ENCODE measurements around the gene SFTA2. TPM values are rescaled to one million over a fixed set of nuclear protein-coding genes. Genes with fewer than 3 reads are reported as not detected.

The SFTA2 gene
- total and polyA plus RNA-seq, 2 donors (not counting 1 experiment from before 2014, with no cell fraction given) = not detected

GRCh38 chr6:30962716-30963115 lies 30.7 kb upstream of the SFTA2 start:
- ChIA-PET CTCF (no interaction called here), POLR2A (no interaction called here)
- intact Hi-C loops (cut with micrococcal nuclease) = no loop called here
- Histone ChIP-seq H3K36me3 (replicated peaks in 1 of 2; ENCODE audit: control extremely low read depth in 1 of 2, control insufficient read depth in 1 of 2, extremely low read depth in 1 of 2, insufficient read depth in 2 of 2, low read length in 1 of 2) (no peaks in the 10 kb centered on the region), H3K4me1 (ENCODE audit: control insufficient read depth in 2 of 2, insufficient read depth in 2 of 2, low read length in 2 of 2) (no peaks in the 10 kb centered on the region), H3K9ac (ENCODE audit: low read length) (no peak overlapping the region), H3K4me3 (ENCODE audit: control extremely low read depth in 1 of 5, extremely low read depth in 1 of 5, insufficient read depth in 1 of 5, low read depth in 2 of 5, low read length in 4 of 5) (no peak overlapping the region), H3K27me3 (replicated peaks in 1 of 4; ENCODE audit: control extremely low read depth in 1 of 4, control insufficient read depth in 3 of 4, insufficient read depth in 4 of 4, low read length in 3 of 4) (peaks cover 0 to 25% (median 0%) of the 10 kb centered on the region in 4 experiments), H3K4me2 (replicated peaks; ENCODE audit: low read depth, low read length, poor library complexity, severe bottlenecking) (no peak overlapping the region), H2AFZ (ENCODE audit: insufficient read depth, low read depth, low read length, poor library complexity, severe bottlenecking) (no peak overlapping the region), H4K20me1 (ENCODE audit: control insufficient read depth, insufficient read depth, low read length, poor library complexity, severe bottlenecking) (no peaks in the 10 kb centered on the region), H3K79me2 (ENCODE audit: control insufficient read depth, insufficient read depth, low read length) (no peaks in the 10 kb centered on the region), H3K27ac (ENCODE audit: low read length in 2 of 2) (no peak overlapping the region), H3K9me3 (ENCODE audit: control extremely low read depth in 1 of 3, control insufficient read depth in 2 of 3, insufficient read depth in 1 of 3, low read length in 2 of 3) (peaks cover 0 to 6% (median 0%) of the 10 kb centered on the region in 3 donors)
- Mint-ChIP-seq H3K4me1 (no peaks in the 10 kb centered on the region), H3K27me3 (peaks cover 51% of the 10 kb centered on the region), H3K9me3 (ENCODE audit: insufficient read depth) (no peaks in the 10 kb centered on the region), H3K27ac (no peak overlapping the region), H3K4me3 (no peak overlapping the region)
- ATAC-seq (ENCODE audit: low read depth) = no peak
- no peak for TF ChIP-seq EZH2 (IDR thresholded peaks at IDR 0.05; ENCODE audit: borderline replicate concordance, insufficient read depth, low read depth, low read length, poor library complexity, severe bottlenecking)
- TF ChIP-seq CTCF (IDR thresholded peaks at IDR 0.05) = no peak
- DNase-seq = no peak

- H3K9me3 ChIP-seq (ENCODE audit: control extremely low read depth in 1 of 3, control insufficient read depth in 2 of 3, insufficient read depth in 1 of 3, low read length in 2 of 3) = peaks cover 0 to 6% (median 0%) of the 10 kb centered on the region in 3 donors
- ChIA-PET POLR2A (no interaction called here), CTCF (no interaction called here)
- intact Hi-C loops (cut with micrococcal nuclease) = no loop called here
- Mint-ChIP-seq H3K27ac (no peak overlapping the region), H3K4me1 (peaks cover 7% of the 10 kb centered on the region), H3K4me3 (no peak overlapping the region), H3K9me3 (ENCODE audit: insufficient read depth) (no peaks in the 10 kb centered on the region), H3K27me3 (peaks cover 44% of the 10 kb centered on the region)
- ATAC-seq (ENCODE audit: low read depth) (no peak), DNase-seq (no peak)
- no peaks in the 10 kb centered on the region for H3K79me2 ChIP-seq (ENCODE audit: control insufficient read depth, insufficient read depth, low read length)
- H3K4me2 ChIP-seq (replicated peaks; ENCODE audit: low read depth, low read length, poor library complexity, severe bottlenecking) = no peak overlapping the region
- TF ChIP-seq EZH2 (IDR thresholded peaks at IDR 0.05; ENCODE audit: borderline replicate concordance, insufficient read depth, low read depth, low read length, poor library complexity, severe bottlenecking) = no peak
- TF ChIP-seq CTCF (IDR thresholded peaks at IDR 0.05) = no peak
- no peak overlapping the region for H3K27ac ChIP-seq (ENCODE audit: low read length in 2 of 2)
- no peaks in the 10 kb centered on the region for H3K36me3 ChIP-seq (replicated peaks in 1 of 2; ENCODE audit: control extremely low read depth in 1 of 2, control insufficient read depth in 1 of 2, extremely low read depth in 1 of 2, insufficient read depth in 2 of 2, low read length in 1 of 2)
- peaks cover 4 to 6% of the 10 kb centered on the region in 2 donors for H3K4me1 ChIP-seq (ENCODE audit: control insufficient read depth in 2 of 2, insufficient read depth in 2 of 2, low read length in 2 of 2)
- H4K20me1 ChIP-seq (ENCODE audit: control insufficient read depth, insufficient read depth, low read length, poor library complexity, severe bottlenecking) = no peaks in the 10 kb centered on the region
- WGBS (ENCODE audit: insufficient coverage) = 90% methylated on average over 5 of the region's 9 CpGs
- no peak overlapping the region for H3K9ac ChIP-seq (ENCODE audit: low read length)
- H2AFZ ChIP-seq (ENCODE audit: insufficient read depth, low read depth, low read length, poor library complexity, severe bottlenecking) = no peak overlapping the region
- H3K27me3 ChIP-seq (replicated peaks in 1 of 4; ENCODE audit: control extremely low read depth in 1 of 4, control insufficient read depth in 3 of 4, insufficient read depth in 4 of 4, low read length in 3 of 4) = peaks cover 0 to 25% (median 0%) of the 10 kb centered on the region in 4 experiments
- no peak overlapping the region for H3K4me3 ChIP-seq (ENCODE audit: control extremely low read depth in 1 of 5, extremely low read depth in 1 of 5, insufficient read depth in 1 of 5, low read depth in 2 of 5, low read length in 4 of 5)
Observed at GRCh38 chr6:30960907-30961673, 29.1 kb upstream of the SFTA2 start.

Measured in B cell (primary cell).